HG03565 (cell line): Measurements from ENCODE around the gene BGN.

ENCODE experiments used
- ATAC-seq: cut with Tn5 transposase; IDR thresholded peaks from one replicate; pipeline ENCODE4 v1.9.1; 2021; ENCODE audit warnings: mild to moderate bottlenecking, moderate library complexity; ENCODE audit not compliant: unreplicated experiment

BGN gene

DNA sequence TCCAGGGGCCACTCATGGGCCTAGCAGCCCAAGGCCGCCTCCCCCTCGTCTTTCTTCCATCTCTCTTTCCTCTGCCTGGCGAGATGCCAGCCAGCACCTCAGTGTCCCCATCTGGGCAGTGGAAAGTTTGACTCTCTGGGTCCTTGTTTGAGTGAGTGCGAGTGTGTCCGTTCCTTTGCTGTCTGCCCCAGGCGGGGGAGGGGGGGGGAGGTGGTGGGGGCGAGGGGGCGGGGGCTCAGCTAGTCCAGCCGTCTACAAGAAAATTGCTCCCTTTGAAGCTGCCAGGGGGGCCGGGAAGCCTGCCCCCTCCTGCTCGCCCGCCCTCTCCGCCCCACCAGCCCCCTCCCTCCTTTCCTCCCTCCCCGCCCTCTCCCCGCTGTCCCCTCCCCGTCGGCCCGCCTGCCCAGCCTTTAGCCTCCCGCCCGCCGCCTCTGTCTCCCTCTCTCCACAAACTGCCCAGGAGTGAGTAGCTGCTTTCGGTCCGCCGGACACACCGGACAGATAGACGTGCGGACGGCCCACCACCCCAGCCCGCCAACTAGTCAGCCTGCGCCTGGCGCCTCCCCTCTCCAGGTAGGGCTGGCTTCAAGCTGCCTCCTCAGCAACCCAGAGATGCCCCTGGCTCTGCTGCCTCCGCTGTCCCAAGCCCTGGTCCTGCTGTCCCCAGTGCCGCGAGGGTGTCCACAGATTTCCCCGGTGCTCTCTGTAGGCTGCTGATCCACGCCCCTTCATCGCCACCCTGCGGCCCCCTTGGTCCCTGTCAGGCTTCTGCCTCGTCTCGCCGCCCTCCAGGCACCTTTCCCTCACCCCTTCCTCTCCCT, at the start of gene BGN:
TSS of gene BGN (plus strand) at position 440 of the 821 bp plus-strand sequence. CDS start 9,652 bp downstream, outside the sequence.
- ATAC-seq: no peak

DNA sequence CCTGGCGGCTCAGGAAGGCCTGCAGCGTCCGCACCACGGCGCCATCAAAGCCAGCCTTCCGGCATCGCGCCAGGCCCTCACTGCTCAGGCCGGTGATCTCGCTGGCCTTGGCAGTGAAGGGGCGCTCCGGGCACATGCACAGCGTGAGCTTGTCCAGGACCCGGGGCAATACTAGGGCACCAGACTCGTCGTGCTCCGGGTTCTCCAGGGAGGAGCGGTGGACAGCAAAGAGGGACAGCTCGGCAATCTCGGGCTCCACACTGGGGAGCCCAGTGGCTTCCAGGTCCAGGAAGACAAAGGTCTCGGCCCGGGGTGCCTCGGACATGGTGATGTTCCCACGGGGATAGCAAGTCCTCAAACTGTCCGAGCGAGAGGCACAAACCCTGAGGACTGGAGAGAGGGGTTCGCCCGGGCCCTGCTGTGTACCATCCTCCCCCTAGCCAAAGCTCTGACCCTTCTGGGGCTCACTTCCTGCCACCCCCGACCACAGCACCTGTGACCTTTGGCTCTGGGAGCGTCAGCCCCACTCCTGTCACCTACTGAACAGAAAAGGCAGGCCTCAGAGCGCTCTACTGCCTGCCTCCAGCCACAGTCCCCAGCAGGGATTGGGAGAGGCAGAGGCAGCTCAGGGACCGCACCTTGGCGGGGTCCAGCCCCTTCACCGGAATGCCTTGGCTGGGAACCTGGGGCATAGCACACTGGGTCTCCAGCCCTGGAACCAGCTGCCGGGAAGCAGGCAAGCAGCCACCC, 49.5 kb upstream of the BGN start:
- no peak for ATAC-seq

DNA sequence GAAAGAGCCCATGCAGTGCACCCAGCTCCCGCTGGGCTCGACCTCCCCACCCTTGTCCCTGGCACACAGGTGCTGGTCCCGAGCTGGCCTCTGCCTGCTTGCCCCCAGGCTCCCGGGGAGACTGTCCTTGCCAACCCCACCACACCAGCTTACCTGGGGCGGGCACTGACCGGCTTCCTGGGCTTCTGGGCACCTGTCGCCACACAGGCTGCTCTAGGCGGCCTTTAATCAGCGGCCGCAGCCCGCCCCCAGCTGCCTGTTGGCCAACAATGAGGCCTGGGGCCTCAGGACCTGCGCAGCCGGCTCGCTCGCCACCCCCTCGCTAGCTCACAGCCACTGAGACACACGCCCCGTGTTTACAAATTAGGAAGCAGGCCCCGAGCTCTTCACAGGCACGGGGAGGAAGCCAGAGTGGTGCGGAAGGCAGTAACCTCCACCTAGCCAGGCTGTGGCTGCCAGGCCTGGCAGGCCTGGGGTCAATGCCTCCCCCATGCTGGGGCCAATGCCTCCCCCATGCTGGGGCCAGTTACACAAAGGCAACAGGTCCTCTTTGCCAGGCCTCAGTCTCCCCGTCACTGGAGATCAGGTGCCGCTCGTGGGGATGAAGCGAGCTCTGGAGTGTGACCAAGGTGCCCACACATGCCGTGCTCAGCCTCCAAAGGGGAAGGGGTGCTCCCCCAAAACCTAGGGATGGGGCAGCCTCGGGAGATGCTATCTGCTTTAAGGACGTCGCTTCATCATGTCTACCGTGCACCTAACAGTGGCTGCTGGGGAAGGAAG, 48.7 kb upstream of the BGN start, which contains the start of gene TREX2:
TSS of gene TREX2 (minus strand) at position 201 of the 780 bp plus-strand sequence. CDS start 626 bp downstream, outside the sequence.
- no peak for ATAC-seq

DNA sequence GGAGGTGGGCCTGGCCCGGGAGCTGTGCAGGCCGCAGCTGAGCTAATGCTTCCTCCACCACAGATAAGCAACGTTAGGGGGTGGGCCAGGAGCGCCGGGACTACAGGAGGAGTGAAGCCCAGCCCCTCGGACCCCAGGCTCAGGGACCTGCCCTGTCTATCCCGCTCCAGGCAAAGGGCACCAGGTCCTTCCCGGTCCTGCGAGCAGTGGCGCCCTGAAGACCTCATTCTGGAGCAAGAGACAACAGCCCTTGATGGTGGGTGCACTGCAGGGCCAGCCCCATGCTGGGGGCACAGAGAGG, 48.2 kb upstream of the BGN start:
- ATAC-seq: no peak

DNA sequence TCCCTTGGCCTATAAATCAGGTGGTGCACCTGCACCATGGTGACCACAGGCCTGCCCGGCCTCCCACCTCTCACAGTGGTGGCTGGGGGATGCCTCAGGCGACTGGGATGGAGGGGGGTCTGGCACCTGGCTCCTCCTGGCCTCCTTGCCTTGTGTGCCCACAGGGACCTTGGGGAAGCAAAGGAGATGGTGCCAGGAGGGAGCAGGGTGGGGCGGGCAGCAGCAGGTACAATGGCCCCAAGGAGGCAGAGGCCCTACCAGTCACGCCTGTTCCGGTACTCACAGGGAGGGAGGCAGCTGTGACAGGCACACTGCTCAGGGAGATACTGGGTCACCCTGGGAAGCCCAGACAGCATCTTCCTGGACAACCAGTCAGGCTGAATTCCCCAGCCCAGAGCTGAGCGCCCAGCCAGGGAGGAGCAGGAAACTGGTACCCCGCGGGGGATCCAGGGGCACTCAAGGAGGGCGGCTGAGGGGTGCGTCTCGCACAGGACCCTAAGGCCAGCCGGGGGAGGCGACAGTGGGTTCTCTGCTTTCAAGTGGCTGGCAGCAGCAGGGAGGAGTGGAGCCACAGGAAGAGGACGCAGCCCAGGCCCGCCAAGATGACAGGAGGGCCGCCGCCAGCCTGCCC, 47.7 kb upstream of the BGN start:
- no peak for ATAC-seq

DNA sequence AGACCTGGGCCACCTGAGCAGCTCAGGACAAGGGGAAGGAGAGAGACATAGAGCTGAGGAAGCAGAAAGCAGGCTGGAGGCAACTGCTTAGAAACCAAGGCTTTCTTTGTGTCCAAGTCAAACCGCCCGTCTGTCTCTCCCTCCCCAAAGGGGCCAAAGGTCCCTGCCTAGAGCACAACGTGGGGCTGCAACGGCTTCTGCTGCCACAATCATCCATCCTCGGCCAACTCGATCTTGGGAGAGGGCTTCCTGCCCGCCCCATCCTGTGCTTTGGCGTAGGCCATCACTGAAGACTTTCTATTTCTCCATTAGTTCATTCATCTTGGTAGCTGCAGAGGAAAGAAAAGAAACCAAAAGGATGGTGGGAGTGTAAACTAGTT, 47.2 kb upstream of the BGN start:
- ATAC-seq: no peak

DNA sequence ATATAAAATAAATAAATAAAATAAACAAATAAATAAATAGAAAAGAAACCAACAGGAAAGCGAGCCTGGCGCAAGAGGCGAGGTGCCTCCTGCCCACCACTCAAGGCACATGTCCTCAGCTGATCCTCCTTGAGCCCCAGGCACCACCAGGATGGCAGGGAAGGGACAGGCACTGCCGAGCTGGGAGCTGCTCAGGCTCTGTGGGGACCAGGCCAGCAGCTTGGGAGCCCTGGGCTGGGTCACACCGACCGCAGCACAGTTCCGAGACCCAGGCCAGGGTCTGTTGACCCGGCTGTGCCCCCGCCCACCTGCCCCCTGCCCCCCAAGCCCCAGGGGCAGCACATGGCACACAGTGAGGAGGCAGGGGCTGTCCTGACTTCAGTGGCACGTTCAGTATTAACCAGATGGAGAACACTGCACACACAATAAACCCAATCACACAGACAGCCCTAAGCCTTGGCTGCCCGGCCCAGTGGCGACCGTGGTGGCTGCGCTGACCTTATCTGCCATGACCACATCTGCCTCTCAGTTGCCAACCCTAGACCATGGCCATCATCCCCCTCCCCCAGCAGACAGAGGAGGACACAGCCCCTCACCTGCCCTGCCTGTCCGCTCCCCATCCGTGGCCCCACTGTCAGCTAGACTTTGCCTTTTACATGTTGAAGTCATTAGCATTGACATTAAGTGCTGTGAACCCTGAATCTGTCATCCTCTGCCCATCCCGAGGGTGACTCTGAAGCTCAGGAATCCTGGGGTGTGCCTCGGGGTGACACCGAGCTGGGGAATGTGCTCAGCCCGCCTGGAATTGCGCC, 46.0 kb upstream of the BGN start:
- no peak for ATAC-seq

DNA sequence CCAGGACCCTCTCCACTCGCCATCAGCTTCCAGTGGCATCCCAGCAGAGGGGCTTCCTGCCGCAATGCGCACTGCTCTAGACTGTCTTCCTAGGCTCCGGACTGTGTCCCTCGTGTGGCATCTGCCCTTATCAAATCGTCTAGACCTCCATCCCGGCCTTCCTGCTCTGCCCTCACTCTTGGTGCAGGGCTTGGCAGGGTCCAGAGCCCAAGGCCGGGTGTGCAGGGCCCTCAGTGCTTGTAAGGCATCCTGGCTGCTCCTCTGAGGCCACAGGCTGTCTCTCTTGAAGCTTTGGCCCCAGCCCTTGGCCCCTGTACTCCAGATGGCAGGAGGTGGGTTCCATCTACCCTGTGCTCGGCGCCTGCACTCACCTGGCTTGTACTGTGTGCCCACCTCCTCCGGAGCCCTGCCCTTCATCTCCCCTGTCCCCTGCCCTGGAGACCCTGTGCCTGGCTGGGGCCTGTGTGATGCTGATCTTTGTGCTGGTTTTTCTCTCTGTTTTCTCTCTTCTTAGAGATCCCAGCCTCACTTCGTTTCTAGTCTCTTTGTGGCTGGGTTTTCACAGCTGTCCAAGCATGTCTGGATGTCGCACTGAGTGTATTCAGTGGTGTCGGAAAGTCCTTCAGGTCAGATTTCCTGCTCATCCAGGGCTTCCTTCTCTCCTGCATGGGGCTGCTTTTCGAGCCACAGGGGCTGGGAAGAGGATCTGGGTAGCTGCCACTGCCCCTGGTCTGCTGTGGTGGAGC, 45.2 kb upstream of the BGN start:
- ATAC-seq: no peak

DNA sequence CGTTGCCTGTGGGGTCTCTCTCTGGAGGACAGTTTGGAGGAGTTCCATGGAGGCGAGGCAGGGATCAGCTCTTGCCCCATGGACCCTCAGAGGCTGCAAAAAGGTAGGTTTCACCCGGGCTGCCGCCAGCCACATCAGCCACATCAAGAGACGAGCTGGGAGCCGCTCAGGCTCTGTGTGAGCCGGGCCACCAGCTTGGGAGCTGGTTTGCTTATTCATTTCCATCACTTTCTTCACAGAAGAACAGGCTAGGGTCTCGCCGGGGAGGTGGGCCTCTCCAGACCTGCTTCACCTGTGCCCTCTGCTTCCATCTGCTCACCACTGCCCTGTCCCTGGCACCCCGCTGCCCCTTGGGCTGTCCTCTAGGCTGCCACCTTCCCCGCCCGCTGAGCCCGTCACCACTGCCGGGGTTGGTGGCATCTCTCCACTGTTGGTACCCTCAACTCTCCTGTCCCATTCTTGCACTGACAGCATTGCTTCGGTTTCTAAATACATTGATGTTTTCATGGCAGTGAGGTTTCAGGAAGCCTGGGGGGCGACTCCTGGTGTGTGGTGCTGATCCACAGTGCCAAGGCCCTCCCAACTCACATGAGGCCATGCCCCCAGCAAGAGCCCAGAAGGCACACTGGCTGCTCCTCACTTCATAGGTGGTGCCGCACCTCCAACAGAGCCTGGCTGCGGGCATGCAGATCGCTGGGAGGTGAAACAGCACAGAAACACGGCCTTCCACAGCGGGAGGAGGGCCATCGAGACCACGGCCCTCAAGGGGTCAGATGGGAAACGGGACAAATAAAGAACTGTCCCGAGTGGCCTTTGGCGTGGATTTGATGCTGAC, 44.4 kb upstream of the BGN start:
- ATAC-seq: no peak

DNA sequence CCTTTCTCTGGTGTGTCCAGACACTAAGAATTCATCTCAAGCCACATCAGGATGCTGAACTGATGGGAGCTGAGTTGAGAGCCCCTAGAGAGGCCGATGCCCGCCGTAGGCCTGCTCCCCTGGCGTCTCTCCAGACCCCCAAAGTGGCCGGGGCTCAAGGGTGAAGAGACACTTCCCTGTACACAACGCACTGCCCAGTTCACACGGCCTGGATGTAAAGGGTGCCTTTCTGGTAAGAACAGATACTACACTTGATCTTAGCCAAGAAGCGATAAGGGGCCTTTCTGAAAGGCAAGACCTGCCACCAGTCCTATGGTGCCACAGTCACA, 43.9 kb upstream of the BGN start:
- no peak for ATAC-seq

DNA sequence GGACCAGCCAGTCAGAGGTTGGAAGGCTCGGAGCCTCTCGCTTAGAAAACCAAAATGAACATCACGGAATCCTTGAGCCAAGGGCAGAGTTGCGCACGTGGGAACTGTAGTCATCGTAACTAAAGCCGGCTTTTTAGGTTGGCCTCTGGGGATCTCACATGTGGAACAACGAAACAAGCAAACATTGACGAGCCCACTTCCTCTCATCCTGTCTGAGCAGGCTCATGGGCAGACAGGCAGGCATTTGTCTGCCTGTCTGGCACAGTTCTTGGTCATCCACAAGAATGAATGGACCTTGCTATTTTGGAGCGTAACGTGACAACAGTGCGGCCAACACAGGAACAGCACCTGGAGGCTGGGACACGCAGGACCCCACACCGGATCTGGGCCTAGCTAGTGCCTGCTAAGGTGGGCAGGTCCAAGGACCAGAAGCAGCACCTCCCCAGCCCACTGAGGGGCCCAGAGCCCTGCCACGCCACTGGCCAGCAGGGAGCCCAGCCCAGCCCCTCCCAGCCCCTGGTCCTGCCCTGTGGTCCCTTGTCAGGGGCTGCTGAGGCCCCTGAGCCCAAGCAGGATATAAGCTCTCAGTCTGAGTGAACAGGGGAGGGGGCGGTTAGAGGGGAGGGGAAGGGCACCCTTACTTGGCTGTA, 39.8 kb upstream of the BGN start:
- ATAC-seq: no peak

DNA sequence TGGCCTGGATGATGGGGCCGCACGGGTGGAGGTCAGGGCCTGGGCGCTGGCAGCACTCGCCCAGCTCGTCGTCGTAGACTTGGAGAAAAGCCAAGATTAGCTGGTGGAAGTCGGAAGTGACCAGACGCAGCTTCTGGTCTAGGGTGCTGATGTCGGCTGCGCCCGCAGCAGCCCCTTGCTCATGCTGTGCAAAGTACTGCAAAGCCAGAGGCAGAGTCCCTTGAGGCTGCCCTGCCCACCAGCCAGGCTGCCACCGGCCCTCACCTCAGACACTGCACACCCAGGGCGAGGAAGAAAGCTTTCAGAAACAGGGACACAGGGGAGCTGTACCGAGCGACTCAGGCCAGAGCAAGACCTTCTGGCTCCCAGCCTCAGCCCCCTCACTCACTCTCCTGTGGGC, 39.2 kb upstream of the BGN start:
- ATAC-seq: no peak

DNA sequence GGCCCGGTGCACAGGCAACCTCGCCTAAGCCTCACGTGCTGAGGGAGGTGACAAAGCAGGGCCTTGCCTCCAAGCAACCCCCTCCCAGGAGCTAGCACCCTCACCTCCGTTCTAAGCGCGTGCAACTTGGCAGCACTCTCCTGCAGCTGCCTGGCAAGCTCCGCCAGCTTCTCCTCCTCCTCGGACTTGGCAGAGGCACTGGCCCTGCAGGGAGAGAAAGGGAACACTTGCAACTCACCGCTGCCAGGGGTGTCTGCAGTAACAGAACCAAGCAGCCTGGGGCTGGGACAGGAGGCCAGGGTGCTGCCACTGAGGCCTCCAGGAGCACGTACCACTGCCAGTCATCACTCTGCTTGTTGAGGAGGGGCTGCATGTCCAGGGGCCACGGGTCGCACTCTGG, 38.6 kb upstream of the BGN start:
- ATAC-seq: no peak

DNA sequence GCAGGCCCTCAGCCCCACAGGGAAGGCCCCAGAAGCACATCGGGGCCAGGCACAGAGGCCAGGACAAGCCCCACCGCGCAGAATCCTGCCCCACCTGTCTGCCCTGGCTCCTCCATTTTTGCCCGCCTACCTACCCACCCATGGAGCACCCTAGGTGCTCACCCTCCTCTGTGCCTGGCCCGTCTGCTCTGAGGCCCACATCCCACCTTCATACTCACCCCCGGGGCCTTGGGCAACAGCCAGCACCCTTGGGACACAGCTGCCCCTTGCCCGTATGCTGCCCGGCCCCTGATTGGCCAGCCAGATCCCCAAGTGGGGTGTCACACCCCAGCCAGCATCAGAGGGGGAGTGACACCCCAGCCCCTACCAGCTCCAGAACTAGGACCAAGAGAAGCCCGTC, 38.1 kb upstream of the BGN start:
- no peak for ATAC-seq

DNA sequence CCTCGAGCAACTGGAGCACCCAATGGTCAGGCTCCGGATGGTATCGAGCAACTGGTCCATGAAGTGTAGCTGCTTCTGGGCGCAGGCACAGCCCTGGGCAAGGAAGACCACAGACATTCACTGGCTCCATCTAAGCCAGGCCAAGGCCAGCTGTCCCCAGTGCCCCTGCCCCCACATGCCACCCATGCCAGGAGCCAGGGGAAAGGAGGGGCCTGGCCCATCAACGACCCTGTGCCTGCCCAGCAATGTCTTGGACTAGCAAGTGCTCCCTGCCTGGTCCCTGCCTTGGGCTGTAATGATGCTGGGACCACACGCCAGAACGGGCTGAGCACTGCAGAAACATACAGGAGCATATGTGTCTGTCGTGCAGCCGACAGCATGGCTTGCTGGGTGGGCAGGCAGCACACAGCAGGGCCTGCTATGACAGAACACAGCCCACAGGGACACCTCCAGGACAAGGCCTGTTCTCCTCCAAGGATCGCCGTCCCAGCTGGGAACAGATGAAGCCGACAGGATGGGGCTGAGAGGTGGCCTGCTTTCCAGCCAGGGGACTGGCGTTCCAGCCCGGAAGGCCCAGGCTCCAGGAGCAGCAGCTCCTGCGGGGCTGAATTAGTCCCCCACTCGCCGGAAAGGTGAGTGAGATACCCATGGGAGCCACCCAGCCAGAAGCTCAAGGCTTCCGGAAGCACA, 37.5 kb upstream of the BGN start:
- ATAC-seq: no peak

DNA sequence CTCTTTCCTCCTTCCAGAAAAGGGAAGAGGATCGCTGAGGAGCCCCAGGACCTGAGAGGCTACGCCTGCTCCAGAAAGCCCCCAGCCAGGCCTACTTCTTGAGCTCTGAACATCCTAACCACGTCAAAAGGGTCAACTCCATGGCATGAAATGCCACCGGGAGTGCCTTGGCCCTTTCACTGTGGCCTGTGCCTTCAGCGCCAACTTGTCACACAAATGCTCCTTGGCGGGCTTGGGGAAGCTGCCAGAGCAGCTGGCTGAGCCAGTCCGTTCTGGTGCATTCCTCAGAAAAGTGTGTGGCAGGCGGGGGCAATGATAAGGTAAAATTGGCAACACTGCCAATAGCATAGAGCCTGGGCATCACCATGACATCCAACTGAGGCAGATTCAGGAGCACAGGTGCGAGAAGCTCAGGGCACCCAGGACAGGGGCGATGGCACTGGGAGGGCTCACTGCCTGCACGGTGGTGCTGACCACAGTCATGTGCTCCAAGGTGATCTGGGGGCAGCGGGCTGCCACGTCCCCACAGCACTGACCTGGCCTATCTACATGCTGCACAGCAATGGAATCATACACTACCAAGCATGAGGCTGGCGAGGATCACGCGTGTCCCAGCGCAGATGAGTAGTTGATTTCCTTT, 36.8 kb upstream of the BGN start:
- no peak for ATAC-seq

DNA sequence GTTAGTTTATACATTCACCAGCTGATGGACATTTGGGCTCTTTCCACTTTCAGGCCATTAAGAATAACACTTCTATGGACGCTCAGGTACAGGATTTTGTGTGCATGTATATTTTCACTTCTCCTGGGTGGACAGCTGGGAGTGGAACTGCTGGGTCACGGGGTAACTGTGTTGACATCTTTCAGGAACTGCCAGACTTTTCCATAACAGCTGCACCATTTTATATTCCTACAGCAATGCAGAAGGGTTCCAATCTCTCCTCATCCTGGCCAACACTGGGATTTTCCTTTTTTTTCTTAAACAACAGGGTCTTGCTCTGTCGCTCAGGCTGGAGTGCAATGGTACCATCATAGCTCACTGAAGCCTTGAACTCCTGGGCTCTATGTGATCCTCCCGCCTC, 36.3 kb upstream of the BGN start:
- ATAC-seq: no peak
